RPMI8226 (cell line): Measurements from ENCODE around the gene ORAI1.
"Not testable (repeated sequence)": the region's sequence is repeated elsewhere in the genome, so short reads cannot be mapped to it uniquely, and the experiment has no call there.

Source experiments
- DNase-seq: peaks from one replicate; pipeline ENCODE4 v3.0.0-alpha.2; 2015

Gene ORAI1

DNA sequence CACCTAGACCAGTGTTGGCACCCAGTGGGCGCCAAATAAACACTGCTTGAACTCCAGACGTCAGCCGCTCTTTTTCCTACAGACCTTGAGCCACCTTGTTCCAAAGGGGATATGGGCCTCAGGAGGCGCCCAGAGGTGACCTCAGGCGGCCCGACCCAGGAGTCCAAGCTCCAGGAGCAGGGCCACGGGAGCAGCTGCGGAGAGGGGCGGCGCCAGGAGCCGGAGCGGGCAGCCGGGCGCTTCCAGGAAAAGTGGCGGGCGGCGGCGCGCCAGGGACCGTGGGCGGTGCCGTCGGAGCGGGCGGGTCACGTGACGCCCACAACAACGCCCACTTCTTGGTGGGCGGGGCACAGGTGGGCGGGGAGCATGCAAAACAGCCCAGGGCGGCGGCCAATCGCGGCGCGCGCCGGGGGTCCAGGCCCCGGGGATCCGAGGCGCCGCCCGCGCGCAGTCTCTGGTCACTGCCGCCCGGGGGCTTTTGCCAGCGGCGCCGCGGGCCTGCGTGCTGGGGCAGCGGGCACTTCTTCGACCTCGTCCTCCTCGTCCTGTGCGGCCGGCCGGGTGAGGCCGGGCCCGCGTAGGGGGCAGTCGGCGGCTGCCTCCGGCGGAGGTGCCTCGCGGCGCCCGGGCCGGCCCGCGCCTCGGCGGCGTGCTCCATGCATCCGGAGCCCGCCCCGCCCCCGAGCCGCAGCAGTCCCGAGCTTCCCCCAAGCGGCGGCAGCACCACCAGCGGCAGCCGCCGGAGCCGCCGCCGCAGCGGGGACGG lies at the start of gene ORAI1:
TSS of gene ORAI1 (plus strand) at position 444 of the 766 bp plus-strand sequence.
- peak; percentile 97 for DNase-seq

DNA sequence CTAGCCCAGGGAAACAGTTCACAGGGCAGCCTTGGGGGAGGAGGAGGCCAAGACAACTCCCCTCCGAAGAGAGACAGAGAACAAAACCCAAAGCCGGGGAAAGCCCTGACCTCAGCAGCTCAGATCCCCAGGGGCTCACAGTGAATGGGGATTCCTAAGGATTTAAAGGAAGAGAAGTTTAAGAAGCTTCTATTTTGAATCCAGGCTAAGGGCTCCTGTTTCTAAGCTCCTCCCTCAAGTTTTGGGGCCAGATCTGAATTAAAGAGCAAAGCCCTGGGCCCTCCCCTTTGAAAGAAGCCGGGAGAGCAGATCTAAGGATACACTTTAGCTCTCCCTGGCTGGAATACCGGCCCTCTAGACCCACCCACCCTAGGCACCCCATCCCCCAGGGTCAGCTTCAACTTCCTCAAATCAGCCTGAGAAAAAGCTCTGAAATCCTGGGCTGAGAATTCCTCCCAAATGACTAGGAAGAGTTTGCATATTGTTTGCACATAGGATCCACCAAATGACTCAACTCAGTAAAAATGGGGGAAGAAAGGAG lies 49.4 kb upstream of the ORAI1 start:
- DNase-seq = no peak

DNA sequence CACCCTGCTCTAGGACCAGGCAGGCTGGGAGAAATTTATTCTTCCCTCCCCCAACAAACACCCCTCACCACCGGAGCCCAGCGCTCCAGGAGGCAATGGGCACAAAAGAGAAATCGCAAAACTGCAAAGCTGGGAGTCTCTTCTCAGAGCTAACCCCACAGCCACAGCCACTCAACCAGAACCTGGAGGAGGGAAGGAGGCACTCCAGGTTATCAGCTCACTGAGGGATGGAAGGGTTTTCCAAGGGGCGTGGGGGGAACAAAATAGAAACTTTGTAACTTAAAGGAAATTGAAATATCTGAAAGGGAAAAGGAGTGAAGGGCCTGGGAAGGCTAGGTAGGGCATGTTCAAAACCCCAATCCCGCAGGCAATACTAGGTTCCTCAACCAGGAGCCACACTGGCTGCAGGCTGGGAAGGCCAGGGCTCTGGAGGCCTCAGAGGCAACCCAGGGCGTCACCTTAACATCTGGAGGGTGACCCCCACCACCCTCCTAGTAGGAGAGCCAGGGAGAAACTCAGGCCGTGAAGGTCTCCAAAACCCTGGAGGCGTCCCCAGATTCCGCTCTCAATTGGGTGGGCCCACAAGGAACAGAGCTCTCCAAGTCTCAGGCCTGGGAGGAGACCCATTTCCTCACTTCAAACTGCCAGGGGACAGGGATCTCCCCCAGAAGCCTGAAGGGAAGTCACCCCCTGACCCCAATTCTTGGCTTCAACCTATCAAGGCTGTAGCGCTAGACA lies 48.7 kb upstream of the ORAI1 start:
- no peak for DNase-seq

DNA sequence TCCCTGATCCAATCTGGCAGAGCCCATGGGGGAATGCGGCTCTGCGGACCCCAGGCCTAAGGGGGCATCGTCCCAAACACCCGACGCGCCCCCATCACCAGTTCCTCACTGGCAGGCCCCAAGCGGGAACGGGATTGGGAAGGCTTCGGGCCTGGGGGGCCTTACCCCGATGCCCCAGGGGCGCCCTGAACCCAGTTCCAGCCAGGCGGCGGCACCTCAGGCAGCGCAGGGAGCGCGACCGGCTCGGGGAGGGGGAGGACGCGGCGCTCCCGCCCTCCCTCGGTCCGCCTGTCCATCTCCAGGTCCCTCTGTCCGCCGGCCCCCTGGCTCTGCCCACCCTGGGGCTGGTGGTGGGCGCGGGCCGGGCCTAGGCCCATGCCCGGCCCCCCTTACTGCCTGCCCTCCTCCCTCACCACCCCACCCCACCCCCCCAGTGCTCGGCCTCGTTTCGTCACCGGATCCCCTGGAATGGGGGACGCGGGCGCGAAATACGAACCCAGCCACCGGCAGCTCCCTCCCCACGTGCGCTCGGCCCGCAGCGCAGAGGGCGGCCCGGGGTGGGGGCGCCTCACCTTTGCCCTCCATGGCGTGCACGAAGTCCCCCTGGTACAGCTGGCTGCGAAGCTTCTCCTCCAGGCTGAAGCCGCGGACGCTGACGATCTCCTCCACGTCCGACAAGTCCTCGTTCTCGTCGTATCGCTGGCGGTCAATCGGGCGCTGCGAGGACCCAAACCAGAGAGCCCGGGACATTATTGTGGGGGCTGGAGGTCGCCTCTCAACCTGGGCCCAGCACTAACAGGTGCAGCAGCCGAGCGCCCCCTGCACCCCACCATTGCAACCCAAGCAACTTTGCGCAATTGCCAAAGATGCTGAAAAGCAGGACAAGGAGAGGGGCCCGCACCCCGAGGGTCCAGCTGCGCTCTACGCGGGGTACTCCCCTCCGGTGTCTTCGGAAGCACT lies 47.8 kb upstream of the ORAI1 start:
- no peak for DNase-seq

DNA sequence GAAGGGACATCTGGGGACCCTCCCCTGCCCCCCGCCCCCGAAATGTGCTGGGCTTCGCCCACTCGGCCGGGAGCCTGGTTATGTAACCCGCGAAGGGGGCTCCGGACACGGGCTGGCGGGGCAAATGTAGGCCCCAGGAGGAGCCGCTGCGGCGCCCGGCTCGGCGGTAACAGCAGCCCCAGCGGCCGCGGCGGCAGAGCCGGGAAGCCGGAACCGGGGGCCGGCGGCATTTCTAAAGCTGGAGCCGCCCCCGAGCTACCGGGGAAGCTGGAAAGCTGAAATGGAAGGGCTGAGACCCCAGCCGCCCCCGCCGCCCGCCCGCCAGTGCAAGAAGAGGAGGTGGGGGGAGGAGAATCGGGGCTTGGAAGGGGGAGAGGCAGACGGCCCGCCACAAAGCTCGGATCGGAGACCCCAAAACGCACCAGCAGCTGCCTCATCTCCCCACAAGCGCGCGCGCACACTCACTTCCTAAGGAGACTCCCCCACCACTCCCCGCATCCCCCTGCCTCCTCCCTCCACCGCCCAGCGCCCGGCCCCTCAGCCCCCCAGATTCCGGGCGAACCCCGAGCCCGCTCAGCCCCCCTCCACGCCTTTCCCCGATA lies 47.0 kb upstream of the ORAI1 start:
- DNase-seq = peak; percentile 40

DNA sequence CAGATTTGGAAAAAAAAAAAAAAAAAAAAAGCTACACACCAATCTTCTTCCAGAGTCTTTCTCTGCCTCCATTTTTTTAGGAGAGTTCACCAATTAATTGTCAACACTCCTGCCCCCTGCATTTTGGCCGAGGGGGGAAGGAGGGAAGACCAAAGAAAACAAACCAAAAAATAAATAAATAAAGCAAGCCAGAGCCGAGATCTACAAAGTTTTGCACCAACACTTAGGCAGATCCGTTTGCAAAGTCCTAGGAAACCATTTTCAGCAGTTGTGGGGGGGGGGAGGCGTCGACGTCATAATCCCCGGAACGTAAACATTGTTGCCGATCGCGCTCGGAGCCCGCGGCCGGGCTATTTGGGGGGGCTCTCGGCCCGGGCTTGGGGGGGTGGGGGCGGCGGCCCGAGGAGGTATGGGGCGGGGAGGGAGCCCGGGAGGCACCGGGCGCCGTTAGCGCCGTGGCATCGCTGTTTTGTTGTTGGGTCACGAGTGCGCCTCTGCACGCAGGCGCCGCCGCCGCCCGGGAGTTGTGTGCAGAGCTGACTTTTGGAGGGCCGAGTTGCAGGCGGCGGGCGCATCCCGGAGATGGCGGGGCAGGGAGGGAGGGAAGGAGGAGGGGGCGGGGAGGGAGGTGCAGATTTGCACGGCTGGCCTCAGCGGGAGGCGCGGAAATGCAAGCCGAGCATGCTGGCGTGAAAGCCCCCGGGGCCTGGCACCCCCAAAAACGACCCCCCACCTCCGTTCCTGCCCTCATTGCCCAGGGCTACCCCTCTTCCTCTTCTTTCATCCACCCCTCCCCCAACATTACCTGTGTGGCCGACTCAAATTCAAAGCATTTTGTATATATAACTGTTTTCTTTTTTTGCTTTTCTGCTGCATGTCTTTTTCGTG lies 46.1 kb upstream of the ORAI1 start:
- DNase-seq = peak; percentile 78

DNA sequence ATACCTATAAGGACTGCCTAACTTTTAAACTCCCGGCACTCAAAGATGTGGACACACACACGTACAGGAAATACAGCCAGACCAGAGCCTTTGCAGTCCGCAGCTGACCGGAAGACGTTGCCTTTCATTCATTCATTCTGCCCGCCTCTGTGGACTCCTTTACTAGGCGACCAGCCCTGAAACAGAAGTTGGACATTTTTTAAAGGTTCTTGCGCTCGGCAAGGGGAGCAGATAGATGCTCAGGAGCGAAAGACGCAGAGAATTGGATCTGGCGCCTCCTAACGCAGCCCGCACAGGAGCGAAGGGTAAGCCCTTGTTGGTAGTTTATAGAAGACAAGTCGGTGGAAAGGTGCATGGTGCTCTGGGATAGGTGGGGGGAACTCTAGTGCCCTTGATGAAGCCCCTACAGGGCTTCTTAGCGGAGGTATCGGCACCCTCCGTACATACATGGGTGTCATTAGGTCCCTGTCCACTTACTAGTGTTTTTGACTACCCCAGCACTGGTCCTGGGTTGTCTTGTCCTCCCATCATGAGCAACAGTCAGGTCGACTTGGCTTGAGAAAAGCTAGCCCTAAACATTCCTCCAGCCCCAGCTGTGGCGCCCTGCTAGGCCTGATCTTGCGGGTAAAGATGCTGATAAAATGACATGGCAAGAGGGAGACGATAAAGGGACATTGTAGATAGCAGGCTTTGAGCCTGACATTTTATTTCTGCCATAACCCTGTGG lies 45.2 kb upstream of the ORAI1 start, which contains the start of gene KDM2B:
TSS of gene KDM2B (minus strand) at position 65 of the 727 bp plus-strand sequence. CDS start 112 bp downstream, outside the sequence.
- DNase-seq = no peak

DNA sequence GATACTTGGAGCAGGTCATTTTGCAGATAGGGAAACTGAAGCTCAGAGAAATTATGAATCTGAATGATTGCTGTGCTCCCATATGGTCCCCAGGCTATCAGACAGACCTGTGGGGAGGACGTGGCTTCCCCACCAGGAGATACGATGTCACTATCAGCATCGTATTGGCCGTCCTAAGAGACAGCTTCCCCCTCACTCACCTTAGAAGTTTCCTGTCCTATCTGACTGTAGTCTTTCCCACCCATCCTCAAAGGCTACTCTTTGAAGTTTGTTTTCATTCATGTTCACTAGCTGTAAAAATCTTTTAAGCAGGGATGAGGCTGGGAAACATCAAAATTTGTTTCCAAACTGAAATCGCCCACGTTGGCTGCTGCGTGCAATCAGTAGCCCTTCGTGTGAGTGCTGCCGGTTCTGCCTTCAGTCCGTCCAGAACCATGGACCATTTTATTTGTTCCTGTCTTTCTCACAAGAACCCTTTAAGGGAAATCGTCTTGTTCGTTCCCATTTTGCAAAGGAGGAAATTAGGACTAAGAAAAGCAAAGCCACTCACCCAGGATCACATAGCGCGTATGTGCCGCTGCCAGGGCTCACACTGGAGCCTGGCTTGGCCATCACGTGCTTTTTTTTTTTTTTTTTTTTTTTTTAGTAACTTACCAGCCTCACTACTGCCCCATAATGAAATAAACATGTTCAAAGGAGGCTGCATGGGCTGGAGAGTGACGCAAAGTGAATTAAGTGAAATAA lies 44.5 kb upstream of the ORAI1 start:
- DNase-seq = peak; percentile 27

DNA sequence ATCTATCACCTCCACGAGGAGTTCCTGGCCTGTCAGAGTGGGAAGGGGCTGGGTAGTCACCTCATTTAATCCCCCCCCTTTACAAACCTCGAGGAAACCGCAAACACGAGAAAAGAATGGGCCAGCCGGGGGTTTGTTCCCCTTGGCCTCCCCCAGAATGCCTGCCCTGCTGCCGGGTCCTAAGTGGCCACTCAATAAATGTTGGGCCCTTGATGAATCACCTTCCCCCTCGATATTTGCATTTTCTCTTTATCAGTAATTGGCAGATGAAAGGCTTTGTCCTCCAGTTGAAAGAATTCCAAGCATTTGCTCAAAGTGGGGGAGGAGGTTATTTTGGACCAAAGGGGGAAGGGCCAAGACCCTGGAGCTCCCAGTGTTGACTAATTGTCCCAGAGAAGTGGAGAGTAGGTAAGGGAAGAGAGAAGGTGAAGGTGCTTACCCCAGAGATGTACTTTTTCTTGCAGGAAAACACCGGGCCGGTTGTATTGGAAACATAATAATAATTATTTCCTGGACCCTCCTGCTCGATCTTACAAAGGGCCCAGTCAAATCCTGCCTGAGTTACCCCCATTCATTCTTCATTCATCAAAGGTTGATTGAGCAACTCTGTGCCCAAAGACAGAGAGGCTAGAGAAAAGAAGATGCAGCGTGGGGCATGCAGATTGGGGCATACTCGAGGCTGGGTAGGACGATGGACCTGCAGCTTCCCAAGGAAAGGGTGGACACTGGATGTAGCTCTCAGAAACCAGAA lies 43.6 kb upstream of the ORAI1 start:
- DNase-seq = no peak

DNA sequence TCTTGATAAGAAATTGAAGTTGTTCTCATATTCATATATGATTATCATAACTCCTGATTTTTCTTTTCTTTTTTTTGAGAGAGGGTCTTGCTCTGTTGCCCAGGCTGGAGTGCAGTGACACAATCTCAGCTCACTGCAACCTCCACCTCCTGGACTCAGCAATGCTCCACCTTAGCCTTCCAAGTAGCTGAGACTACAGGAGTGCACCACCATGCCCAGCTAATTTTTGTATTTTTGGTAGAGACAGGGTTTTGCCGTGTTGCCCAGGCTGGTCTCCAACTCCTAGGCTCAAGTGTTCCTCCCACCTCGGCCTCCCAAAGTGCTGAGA lies 43.0 kb upstream of the ORAI1 start:
- not testable (repeated sequence) for DNase-seq

DNA sequence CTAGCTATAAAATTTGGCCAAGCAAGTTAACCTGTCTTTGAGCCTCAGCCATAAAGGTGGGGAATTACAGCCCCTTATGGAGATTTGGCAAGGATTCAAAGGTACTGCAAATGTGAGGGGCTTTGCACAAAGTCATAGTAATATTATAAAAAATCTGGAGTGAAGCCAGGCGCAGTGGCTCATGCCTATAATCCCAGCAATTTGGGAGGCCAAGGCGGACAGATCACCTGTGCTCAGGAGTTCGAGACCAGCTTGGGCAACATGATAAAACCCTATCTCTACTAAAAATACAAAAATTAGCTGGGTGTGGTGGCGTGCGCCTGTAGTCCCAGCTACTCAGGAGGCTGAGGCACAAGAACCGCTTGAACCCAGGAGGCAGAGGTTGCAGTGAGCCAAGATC lies 41.4 kb upstream of the ORAI1 start:
- not testable (repeated sequence) for DNase-seq

DNA sequence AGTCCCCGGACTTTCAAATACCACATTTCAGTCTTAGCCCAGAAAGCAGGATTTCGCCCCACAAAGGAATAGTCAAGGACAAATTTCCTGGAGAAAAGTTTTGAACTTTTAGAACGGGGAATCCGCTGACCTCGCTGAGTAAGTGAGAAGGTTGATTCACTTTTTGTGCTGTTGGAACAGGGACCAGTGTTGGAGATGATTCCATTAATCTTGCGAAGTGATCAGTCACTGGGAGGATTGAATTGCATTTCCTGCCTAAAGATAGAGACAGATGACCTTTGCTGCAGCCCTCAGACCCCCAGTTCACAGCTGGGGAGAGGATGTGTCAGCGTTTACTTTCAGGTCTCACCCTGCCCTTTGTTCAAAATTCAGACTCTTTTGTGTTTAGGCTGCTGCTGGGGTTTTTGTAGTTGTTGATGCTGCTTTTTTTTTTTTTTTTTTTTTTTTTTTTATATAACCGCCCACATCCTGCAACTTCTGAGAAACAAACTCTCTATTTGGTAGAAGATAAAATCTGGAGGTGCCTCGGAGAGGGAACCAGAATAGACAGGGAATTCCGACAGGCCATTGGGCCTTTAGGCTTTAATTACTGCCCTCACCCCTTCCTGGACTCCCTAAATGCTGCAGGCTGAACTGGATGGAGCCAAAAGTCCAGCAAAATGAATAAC lies 35.7 kb upstream of the ORAI1 start:
- peak; percentile 23 for DNase-seq

DNA sequence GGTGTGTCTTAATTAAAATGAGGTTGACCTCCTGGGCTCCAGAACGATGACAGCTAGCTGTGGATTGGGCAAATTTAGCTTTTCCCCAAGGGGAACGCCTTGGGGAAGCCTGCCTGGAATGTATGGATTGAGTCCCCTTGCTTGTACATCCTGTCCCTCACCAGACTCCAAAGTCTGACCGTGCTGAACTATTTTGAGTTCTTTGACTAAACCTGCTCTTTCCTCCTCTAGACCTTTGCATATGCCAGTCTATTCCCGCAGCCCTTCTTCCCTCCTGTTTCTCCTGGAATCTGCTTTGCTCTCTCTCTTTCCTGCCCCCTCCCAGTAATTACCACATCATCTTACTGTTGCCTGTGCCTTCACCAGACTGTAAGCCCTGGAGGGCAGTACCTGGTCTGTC lies 34.0 kb upstream of the ORAI1 start:
- no peak for DNase-seq

DNA sequence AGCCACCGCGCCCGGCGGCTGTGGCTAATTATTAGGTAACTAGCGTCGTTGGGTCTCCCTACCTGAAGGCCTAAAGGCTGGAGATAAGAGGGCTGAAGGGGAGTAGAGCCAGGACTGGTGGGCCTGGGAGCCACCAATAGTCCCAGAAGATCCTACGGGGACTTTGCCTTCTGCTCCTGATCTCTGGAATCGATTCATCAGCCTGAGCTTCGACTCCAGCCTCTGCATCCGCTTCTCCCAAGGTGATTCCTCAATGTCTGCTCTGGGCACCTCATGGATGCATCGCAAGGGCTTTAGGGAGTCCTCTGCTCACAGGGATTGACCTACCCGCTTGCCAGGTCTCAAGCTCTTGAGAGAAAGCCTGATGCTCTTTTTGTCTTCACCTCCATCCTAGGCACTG lies 30.8 kb upstream of the ORAI1 start:
- no peak for DNase-seq

DNA sequence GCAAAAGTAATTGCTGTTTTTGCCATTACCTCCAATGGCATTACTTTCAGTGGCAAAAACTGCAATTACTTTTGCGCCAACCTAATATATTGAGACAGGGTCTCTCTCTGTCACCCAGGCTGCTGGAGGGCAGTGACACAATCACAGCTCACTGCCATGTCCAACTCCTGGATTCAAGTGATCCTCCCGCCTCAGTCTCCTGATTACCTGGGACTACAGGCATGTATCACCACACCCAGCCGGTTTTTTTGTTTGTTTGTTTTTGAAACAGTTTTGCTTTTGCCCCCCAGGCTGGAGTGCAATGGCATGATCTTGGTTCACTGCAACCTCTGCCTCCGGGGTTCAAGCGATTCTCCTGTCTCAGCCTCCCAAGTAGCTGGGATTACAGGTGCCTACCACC lies 29.8 kb upstream of the ORAI1 start:
- DNase-seq = no peak

DNA sequence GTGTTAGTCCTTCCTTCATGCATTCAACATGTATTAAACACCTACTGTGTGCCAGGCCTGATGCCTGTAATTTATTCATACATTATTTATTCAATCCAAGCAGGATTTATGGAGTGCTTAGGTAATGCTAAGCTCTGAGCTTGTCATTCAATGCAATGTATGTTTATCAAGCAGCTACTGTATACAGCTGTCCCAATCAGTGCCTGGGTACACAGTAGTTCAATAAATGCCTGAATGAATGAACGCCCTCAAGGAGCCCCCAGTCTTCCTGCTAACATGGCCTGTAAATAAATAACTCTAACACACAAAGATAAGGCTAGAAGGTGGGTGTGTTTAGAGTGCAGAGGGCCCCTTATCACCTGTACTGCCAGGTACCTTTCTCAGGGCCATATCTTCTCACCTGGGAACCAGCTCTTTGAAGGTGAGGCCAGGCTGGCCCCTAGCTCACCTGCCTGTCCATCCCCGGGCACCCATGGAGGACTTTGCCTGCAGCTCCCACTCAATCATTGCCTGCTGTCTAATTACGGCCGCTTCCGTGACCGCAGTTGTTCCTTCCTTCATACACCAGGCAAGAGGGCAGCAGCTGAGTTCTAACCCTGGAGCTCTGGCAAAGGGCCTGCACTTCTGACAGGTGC lies 25.5 kb upstream of the ORAI1 start:
- DNase-seq = no peak

DNA sequence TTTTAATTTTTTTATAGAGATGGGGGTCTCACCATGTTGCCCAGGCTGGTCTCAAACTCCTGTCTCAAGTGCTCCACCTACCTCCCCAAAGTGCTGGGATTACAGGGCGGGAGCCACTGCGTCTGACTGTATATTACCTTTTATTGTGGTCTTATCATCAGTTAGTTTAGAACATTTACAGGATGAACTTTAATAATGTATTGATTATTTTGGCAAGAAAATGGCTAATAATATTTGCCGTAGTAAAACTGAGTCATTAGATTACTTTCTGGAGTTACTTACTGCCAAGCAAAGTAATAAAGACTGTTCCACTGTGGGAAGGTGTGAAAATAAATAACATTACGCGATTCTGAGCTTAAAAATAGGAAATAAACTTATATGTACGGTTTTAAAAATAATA lies 23.6 kb upstream of the ORAI1 start:
- no peak for DNase-seq

DNA sequence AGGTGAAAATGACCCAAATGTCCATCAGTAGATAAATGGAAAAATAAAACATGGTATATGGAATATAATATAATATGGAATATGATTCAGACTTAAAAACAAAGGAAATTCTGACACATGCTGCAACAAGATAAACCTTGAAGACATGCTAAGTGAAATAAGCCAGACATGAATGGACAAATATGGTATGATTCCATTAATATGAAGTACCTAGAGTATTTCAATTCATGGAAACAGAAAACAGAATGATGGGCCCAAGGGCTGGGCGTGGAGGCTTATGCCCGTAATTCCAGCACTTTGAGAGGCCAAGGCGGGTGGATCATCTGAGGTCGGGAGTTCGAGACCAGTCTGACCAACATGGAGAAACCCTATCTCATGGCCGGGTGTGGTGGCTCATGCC lies 22.7 kb upstream of the ORAI1 start:
- no peak for DNase-seq
